Measurements from ENCODE around the gene RFXAP.

Gene RFXAP

DNA sequence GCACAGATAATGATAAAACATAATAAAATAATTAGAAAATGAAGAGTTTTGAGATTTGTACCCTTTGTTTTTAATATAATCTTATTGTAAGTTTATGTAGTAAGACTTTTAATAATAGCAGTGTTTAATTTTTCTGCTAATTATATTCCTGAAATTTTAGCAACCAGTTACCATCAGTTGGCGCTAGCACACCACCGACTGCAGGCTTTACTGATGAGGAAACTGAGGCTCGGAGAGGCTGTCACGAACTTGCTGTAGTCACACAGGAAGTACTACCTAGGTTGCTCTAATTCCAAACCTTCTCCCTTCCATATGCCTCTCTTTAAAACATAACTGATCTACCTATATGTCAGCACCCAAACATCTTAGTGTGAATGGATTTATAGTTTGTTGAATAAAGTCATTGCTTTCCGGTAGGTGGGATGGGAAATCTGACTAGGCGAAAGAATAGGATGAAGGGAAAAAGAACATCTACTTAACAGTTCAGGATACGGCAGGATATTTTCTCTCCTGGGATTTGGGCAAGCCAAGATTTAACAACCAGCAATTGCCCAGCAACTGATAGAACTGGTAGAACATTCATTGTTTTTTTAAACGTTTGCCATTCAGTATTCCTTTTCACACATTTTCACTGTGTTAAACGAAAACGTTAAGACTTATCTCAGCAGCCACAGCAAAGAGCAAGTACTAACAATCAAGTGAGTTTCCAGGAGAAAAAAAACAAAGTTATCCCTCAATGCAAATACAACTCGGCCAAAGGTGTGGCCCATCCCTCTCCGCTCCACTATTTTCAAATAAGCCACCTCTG is 822 bp upstream of the RFXAP start:
- DNase-seq (ENCODE audit: low read depth in 2 of 2): no peak

GRCh38 chr13:36819739-36820090 is 693 bp downstream of the RFXAP start:
- DNase-seq (ENCODE audit: low read depth in 2 of 2): no peak

- DNase-seq (ENCODE audit: low read depth in 2 of 2): no peak
Observed at GRCh38 chr13:36820222-36820621, 1.2 kb downstream of the RFXAP start.

GRCh38 chr13:36822785-36823184 is 3.8 kb downstream of the RFXAP start:
- DNase-seq (ENCODE audit: low read depth in 2 of 2): no peak

- no peak for DNase-seq (ENCODE audit: low read depth in 2 of 2)
Observed at GRCh38 chr13:36829753-36830152, 10.7 kb downstream of the RFXAP start.

GRCh38 chr13:36831291-36831690 is 12.3 kb downstream of the RFXAP start:
- DNase-seq (ENCODE audit: low read depth in 2 of 2): no peak

DNA sequence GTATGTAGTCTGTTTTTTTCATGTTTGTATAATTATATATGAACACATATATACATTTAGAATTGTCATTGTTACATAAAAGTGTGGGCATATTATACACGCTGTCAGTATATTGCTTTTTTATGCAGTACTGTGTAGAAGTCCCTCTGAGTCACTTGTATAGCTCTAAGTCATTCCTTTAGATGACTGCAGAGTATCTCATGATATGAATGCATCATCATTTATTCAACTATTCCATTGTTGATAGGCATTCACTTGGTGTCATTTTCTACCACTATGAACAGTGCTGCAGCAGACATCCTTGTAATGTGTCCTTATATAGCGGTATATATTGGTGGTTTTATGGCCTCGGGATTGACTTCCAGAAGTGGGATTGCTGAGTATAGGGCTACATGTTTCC is 15.3 kb downstream of the RFXAP start:
- no peak for DNase-seq (ENCODE audit: low read depth in 2 of 2)

DNA sequence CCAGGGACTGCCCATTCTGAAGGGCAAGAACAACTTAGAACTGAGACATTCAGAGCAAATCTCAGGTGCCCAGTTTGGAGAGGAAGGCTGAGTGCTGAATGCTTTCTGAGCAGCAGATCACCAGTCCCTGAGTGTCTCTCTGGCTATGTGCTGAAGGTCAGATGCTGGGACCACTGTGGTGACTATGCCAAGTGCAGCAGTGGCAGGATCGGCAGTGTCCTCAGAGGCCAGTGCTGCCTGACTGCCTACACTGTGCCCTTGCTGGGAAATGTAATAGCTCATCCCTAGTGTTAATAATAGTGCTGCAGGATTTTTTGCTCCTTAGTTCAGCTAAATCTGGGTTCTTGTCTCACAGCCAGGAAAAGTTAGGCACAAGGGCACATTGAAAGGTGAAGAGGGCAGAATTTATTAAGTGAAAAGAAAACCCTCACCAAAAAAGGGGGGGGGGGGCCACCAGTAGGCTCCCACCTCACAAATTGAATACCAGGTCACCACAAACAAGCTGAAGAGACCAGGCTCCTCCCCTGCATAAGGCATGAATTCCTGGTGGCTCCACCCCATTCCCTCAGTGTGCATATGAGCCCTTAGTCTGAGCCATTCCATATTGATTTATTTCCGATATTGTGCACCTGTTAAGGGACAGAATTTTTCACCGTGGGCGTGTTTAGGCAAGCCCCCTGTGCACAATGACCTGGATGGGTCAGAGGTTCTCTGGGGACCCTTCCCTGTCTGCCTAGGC is 18.5 kb downstream of the RFXAP start:
- no peak for DNase-seq (ENCODE audit: low read depth in 2 of 2)

DNA sequence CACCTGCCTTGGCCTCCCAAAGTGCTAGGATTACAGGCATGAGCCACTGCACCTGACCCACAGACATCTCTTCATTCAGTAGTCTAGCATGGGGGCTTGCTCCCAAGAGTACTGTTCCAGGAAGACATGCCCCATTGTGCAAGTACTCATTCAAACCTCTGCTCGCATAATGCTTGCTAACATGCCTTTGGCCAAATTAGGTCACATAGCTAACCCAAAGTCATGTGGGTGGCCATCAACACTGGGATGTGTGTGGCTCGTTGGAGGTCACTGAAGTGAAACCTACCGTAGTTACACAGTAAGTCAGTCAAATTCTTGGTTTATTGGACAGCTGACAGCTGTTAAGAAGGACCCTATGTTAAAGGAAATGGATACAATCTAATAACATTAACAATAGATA is 20.3 kb downstream of the RFXAP start:
- no peak for DNase-seq (ENCODE audit: low read depth in 2 of 2)

DNA sequence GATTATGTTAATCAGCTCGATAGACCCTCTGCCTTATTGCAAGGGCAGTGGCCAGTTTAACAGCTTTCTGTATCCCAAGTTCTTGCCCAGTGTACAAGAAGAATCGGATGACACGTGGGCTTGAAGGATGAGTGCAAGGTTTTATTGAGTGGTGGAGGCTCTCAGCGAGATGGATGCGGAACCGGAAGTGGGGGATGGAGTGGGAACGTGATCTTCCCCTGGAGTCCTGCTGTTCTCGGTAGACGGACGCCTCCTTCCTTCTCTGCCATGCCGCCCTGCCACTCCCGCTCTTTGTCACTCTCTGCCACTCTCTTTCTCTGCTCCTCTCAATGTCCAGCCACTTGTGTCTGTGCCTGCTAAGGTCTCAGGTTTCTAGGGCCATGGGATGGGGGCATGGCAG is 21.0 kb downstream of the RFXAP start:
- no peak for DNase-seq (ENCODE audit: low read depth in 2 of 2)

DNA sequence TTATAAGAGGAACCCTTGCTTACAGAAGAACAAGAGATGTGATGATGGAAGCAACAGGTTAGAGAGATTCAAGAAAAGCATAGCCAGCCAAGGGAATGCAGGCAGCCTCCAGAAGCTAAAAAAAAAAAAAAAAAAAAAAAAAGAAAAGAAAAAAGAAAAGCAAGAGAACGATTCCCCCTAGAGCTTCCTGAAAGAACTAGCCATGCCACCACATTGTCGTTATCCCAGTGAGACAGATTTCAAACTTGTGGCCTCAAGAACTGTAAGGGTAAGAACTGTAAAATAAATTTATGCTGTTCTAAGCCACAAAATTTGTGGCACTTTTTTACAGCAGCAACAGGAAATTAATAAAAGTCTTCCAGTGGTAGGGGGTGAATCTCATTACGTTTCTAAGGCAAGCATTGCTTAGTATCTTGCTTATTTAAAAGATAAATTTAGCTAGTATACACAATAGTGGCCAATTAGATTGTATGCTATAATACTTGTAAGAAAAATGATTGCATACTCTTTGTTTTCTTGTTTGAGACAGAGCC is 21.8 kb downstream of the RFXAP start:
- no peak for DNase-seq (ENCODE audit: low read depth in 2 of 2)

DNA sequence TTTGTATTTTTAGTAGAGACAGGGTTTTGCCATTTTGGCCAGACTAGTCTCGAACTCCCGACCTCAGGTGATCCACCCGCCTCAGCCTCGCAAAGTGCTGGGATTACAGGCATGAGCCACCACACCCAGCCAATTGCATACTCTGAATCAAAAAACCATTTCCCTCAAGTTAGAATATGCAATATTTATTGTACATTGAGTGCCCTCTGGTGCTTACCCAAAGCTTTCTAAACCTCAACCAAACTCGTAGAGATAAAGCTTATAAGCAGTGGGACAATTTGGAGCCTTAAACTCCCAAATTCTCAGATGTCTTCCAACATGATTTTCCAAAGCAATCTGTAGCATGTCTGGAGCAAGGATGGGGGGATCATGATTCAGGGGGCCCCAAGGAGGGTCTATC is 22.4 kb downstream of the RFXAP start:
- DNase-seq (ENCODE audit: low read depth in 2 of 2): no peak

DNA sequence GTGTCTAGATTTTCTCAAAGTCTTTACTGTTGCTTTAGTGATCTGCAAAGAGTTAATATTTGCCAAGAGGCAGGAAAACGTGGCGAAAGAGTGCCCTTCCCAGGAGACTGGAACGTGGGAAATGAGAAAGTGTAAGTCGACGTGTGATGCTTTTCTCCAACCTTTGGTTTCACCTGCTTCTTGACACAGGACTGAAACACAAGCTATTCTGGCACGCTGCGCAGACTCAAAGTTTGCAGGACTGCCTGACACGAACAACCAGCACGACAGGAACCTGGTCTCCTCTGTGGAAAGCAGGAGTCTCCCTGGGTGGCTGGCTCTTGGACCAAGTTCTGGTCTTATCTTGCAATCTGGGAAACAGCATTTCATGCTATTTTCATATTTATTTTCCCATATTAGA is 28.6 kb downstream of the RFXAP start:
- no peak for DNase-seq (ENCODE audit: low read depth in 2 of 2)

GRCh38 chr13:36848199-36848982 is 29.4 kb downstream of the RFXAP start:
- DNase-seq (ENCODE audit: low read depth in 2 of 2): no peak

DNA sequence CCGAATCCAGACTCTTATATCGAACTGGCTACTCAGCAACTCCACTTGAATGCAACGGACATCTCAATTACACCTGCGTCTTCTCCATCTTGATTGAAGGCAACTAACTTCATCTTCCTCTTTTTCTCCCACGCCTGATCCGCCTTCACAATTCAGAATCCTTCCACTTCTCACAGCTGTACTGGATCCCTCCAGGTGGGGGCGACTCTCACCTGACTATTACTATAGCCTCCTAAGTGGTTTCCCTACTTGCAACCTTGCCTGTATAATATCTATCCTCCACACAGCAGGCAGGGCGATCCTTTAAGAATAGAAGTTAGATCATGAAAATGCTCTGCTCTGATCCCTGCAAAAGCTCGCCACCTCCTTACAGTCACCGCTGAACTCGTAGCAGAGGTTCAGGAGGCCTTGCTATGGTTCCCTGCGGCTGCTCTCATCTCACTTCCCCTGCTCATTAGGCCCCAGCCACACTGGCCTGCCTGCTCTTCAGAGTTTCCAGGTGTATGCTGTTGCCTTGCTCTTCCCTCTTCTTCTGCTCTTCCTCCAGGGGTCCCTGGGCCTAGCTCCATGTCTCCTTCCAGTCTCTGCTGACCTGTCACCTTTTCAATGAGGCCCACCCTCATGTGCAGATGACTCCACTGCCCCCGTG is 31.9 kb downstream of the RFXAP start:
- DNase-seq (ENCODE audit: low read depth in 2 of 2): no peak

- no peak for DNase-seq (ENCODE audit: low read depth in 2 of 2)
Observed at GRCh38 chr13:36857253-36857652, 38.2 kb downstream of the RFXAP start.

DNA sequence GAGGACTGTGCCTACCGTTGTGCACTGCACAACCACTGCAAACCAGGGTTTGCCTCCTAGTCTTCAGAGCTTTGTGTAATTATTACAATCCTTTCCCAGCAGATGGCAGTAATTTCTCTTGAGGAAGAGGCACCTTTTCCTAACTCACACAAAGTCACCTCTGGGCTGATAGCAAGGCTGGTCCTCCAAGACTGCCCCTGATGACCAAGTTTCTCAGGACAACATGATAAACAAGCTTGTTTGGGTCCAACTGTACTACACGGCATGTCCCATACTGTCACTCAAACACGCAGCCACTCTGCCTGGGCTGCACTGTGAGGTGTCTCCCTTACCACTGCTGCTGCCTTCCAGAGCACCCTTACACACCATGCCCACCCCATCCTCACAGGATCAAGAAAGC is 39.3 kb downstream of the RFXAP start:
- DNase-seq (ENCODE audit: low read depth in 2 of 2): peak; percentile 20 to 28

DNA sequence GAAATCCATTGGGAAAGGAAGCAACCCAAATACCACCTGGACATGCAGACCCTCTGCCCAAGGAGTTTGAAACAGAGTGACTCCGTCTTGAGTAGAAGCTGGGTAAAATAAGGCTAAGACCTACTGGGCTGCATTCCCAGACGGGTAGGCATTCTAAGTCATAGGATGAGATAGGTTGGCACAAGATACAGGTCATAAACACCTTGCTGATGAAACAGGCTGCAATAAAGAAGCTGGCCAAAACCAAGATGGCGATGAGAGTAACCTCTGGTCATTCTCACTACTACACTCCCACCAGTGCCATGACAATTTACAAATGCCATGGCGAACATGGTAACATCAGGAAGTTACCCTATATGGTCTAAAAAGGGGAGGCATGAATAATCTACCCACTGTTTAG is 40.2 kb downstream of the RFXAP start:
- no peak for DNase-seq (ENCODE audit: low read depth in 2 of 2)

DNA sequence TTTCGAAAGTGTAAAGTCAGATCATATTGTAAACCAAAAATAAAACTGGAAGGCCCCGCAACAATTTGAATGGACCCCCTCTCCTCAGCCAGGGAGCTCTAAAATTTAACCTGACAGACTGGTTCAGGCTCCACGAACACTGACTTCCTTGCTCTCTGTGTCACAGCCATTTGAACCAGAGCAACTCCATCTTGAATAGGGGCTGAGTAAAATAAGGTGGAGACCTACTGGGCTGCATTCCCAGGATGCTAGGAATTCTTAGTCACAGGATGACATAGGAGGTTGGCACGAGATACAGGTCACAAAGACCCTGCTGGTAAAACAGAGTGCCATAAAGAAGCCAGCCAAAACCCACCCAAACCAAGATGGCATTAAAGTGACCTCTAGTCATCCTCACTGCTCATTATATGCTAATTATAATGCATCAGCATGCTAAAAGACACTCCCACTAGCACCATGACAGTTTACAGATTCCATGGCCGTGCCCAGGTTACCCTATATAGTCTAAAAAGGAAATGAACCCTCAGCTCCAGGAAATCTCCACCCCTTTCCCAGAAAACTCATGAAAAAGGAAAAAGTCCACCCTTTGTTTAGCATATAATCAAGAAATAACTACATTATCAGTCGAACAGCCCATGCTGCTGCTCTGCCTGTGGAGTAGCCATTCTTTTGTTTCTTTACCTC is 43.1 kb downstream of the RFXAP start:
- DNase-seq (ENCODE audit: low read depth in 2 of 2): no peak

GRCh38 chr13:36862722-36863121 is 43.7 kb downstream of the RFXAP start:
- DNase-seq (ENCODE audit: low read depth in 2 of 2): no peak

- DNase-seq (ENCODE audit: low read depth in 2 of 2): no peak
Observed at GRCh38 chr13:36865265-36865664, 46.2 kb downstream of the RFXAP start.
